Liver (tissue), 9 donors: ENCODE results near the gene GBP1. TPM values are rescaled to one million over a fixed set of nuclear protein-coding genes. Genes with fewer than 3 reads are reported as not detected.

ENCODE experiments used
- DNase-seq: peaks from one replicate; pipeline ENCODE4 v3.0.0-alpha.2; 2017; ENCODE audit warnings: low spot score
- H3K27ac ChIP-seq, 2 donors: one replicate each; pipeline ENCODE4 v1.7.0; 2013; ENCODE audit warnings: inconsistent platforms in 2 of 2, low read length in 2 of 2, control low read depth in 1 of 2, low read depth in 1 of 2, mild to moderate bottlenecking in 1 of 2
- H3K27me3 ChIP-seq, 4 donors: one replicate each; pipeline versions ENCODE4 v1.6.1 to v1.7.0; 2013; ENCODE audit warnings: low read length in 3 of 4, inconsistent platforms in 1 of 4, mild to moderate bottlenecking in 1 of 4, moderate library complexity in 1 of 4; ENCODE audit not compliant: control insufficient read depth in 4 of 4, insufficient read depth in 4 of 4
- H3K36me3 ChIP-seq, 4 donors: one replicate each; pipeline versions ENCODE4 v1.6.1 to v1.7.0; 2013; ENCODE audit warnings: low read length in 3 of 4, mild to moderate bottlenecking in 3 of 4, low read depth in 1 of 4, moderate library complexity in 1 of 4; ENCODE audit not compliant: control insufficient read depth in 4 of 4, insufficient read depth in 3 of 4
- H3K4me1 ChIP-seq, 4 donors: one replicate each; pipeline versions ENCODE4 v1.6.1 to v1.7.0; 2013; ENCODE audit warnings: low read length in 3 of 4, mild to moderate bottlenecking in 3 of 4, moderate library complexity in 1 of 4; ENCODE audit not compliant: control insufficient read depth in 4 of 4, insufficient read depth in 4 of 4
- H3K4me3 ChIP-seq, 3 donors: one replicate each; pipeline versions ENCODE4 v1.6.1 to v1.7.0; 2013; ENCODE audit warnings: low read length in 3 of 3, control low read depth in 1 of 3, low read depth in 1 of 3, mild to moderate bottlenecking in 1 of 3
- H3K9ac ChIP-seq, 2 donors: one replicate each; pipeline ENCODE4 v1.7.0; 2013; ENCODE audit warnings: low read length in 2 of 2, mild to moderate bottlenecking in 2 of 2, moderate library complexity in 2 of 2, control low read depth in 1 of 2, low read depth in 1 of 2
- H3K9me3 ChIP-seq, 4 donors: one replicate each; pipeline versions ENCODE4 v1.6.1 to v1.7.0; 2013; ENCODE audit warnings: low read length in 3 of 4; ENCODE audit not compliant: control insufficient read depth in 4 of 4
- FOXA1 ChIP-seq: IDR thresholded peaks from 2 replicates; pipeline ENCODE4 v1.6.1; 2016; ENCODE audit warnings: antibody characterized with exemption
- GABPA ChIP-seq, 2 donors: IDR thresholded peaks in 1 of 2; conservative IDR thresholded peaks in 1 of 2; 2 replicates each; pipeline ENCODE4 v1.6.1; 2016; ENCODE audit warnings: antibody characterized with exemption in 2 of 2, mild to moderate bottlenecking in 1 of 2, moderate library complexity in 1 of 2
- HNF4G ChIP-seq: IDR thresholded peaks from 2 replicates; pipeline ENCODE4 v1.6.1; 2016; ENCODE audit warnings: antibody characterized with exemption
- JUND ChIP-seq, 2 donors: IDR thresholded peaks; 2 replicates each; pipeline ENCODE4 v1.6.1; 2016; ENCODE audit warnings: antibody characterized with exemption in 2 of 2
- NR2F2 ChIP-seq: IDR thresholded peaks from 2 replicates; pipeline ENCODE4 v1.6.1; 2016; ENCODE audit warnings: antibody characterized with exemption
- RAD21 ChIP-seq, 2 donors: IDR thresholded peaks; 2 replicates each; pipeline ENCODE4 v1.6.1; 2016; ENCODE audit warnings: antibody characterized with exemption in 2 of 2, mild to moderate bottlenecking in 2 of 2
- RXRA ChIP-seq, 2 donors: IDR thresholded peaks; 2 replicates each; pipeline ENCODE4 v1.6.1; 2017 to 2018; ENCODE audit warnings: antibody characterized with exemption in 2 of 2, mild to moderate bottlenecking in 1 of 2
- TAF1 ChIP-seq: conservative IDR thresholded peaks from 2 replicates; pipeline ENCODE4 v1.6.1; 2016; ENCODE audit warnings: antibody characterized with exemption, mild to moderate bottlenecking
- WGBS: extraction: QIAGEN DNeasy Blood & Tissue Kit; methylation state at CpG from one replicate; pipeline ENCODE4 v1.1.7; 2013; 5-methylcytosine and 5-hydroxymethylcytosine counted together
- polyA plus RNA-seq, 2 donors: library from polyadenylated mRNA; stranded (reverse) in 1 of 2; unstranded in 1 of 2; fragments of 200-250 nt in 1 of 2; fragments of >200 nt in 1 of 2; fragmentation: Nextera tagmentation in 1 of 2; extraction: Ambion mirVana in 1 of 2; gene quantifications; one replicate each; pipeline versions ENCODE4 v1.2.1 to v1.2.3, GENCODE V29; 2013 to 2015
- total RNA-seq, 2 donors: library from RNA; depleted of rRNA; stranded (reverse); fragments of >200 nt; gene quantifications; one replicate each; pipeline ENCODE4 v1.2.3, GENCODE V29; 2014
- TF ChIP-seq, protein P1 (sequence below): IDR thresholded peaks from 2 replicates; pipeline ENCODE4 v1.6.1; 2016; ENCODE audit warnings: antibody characterized with exemption
- TF ChIP-seq, protein P2 (sequence below): IDR thresholded peaks from 2 replicates; pipeline ENCODE4 v1.6.1; 2016; ENCODE audit warnings: antibody characterized with exemption
- TF ChIP-seq, protein P3 (sequence below): IDR thresholded peaks from 2 replicates; pipeline ENCODE4 v1.6.1; 2016; ENCODE audit warnings: antibody characterized with exemption, mild to moderate bottlenecking
- TF ChIP-seq, protein P4 (sequence below): IDR thresholded peaks from 2 replicates; pipeline ENCODE4 v1.6.1; 2016; ENCODE audit warnings: antibody characterized with exemption
- TF ChIP-seq, protein P5 (sequence below): fragments of 150-350 bp; IDR thresholded peaks from 2 replicates; pipeline ENCODE4 v1.5.1; 2017; ENCODE audit warnings: improper control_type of control experiment, low read depth, low read length; ENCODE audit not compliant: missing input control
- donor health status: healthy.
- donor health status: healthy.
- donor health status: healthy.
- donor health status: healthy.
- donor health status: healthy.

Gene GBP1
- total and polyA plus RNA-seq, 4 donors = 9.1 to 72.6 (median 20.1) TPM

DNA sequence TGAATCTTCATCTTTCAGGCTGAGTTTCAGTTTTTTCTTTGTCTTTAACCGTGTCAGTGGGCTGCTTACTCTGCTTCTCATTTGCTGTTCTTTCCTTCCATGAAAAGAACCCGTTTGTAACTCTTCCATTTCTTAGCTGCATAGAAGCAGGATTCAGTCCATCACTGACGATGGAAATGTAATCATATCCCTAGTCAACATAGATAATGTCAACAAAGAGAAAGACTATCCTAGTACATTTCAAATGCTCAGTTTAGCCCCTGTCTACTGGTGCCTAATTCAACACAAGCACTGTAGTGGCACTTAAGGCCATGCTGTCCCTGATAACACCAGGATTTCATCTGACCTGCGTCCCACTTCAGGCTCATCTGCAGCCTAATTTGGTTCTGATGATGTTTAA is 376 bp downstream of the GBP1 start:
- DNase-seq = no peak
- H3K27ac ChIP-seq = peak overlapping the region; percentile 91 to 98
- peak overlapping the region; percentile 52 to 91 (median 75) for H3K4me3 ChIP-seq
- peak overlapping the region; percentile 93 to 100 for H3K9ac ChIP-seq
- H3K4me1 ChIP-seq = peaks cover 0 to 22% (median 5%) of the 10 kb centered on the region in 4 donors
- H3K9me3 ChIP-seq = no peaks in the 10 kb centered on the region
- no peaks in the 10 kb centered on the region for H3K27me3 ChIP-seq
- H3K36me3 ChIP-seq = peaks cover 0 to 15% (median 9%) of the 10 kb centered on the region in 4 donors
- TF ChIP-seq JUND (IDR thresholded peaks at IDR 0.05) (no peak), NR2F2 (no peak), HNF4G (no peak)
- TF ChIP-seq, protein P1, sequence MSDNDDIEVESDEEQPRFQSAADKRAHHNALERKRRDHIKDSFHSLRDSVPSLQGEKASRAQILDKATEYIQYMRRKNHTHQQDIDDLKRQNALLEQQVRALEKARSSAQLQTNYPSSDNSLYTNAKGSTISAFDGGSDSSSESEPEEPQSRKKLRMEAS = no peak
- 1% methylated on average over 4 of the region's 4 CpGs for WGBS

DNA sequence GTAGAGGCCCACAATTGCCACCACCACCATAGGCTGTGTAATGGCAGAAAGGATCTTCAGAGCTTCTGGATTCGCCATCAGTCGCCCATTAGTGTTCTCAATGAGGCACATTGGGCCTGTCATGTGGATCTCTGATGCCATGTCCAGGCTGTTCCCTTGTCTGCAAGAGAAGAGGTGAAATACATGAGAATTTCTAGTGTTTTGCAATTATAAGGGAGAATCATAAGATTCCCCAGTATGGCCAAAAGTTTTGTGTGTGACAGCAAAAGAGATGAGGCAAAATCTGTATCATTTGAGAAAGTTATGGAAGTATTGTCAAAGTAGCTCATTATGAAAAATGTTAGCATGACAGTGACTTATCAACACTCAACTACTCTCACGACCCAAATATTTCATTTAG is 1.9 kb downstream of the GBP1 start:
- TF ChIP-seq, protein P2, sequence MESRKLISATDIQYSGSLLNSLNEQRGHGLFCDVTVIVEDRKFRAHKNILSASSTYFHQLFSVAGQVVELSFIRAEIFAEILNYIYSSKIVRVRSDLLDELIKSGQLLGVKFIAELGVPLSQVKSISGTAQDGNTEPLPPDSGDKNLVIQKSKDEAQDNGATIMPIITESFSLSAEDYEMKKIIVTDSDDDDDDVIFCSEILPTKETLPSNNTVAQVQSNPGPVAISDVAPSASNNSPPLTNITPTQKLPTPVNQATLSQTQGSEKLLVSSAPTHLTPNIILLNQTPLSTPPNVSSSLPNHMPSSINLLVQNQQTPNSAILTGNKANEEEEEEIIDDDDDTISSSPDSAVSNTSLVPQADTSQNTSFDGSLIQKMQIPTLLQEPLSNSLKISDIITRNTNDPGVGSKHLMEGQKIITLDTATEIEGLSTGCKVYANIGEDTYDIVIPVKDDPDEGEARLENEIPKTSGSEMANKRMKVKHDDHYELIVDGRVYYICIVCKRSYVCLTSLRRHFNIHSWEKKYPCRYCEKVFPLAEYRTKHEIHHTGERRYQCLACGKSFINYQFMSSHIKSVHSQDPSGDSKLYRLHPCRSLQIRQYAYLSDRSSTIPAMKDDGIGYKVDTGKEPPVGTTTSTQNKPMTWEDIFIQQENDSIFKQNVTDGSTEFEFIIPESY = no peak
- TF ChIP-seq GABPA (IDR thresholded peaks at IDR 0.05 in 1 of 2, conservative IDR thresholded peaks at IDR 0.05 in 1 of 2) = no peak
- TF ChIP-seq, protein P3, sequence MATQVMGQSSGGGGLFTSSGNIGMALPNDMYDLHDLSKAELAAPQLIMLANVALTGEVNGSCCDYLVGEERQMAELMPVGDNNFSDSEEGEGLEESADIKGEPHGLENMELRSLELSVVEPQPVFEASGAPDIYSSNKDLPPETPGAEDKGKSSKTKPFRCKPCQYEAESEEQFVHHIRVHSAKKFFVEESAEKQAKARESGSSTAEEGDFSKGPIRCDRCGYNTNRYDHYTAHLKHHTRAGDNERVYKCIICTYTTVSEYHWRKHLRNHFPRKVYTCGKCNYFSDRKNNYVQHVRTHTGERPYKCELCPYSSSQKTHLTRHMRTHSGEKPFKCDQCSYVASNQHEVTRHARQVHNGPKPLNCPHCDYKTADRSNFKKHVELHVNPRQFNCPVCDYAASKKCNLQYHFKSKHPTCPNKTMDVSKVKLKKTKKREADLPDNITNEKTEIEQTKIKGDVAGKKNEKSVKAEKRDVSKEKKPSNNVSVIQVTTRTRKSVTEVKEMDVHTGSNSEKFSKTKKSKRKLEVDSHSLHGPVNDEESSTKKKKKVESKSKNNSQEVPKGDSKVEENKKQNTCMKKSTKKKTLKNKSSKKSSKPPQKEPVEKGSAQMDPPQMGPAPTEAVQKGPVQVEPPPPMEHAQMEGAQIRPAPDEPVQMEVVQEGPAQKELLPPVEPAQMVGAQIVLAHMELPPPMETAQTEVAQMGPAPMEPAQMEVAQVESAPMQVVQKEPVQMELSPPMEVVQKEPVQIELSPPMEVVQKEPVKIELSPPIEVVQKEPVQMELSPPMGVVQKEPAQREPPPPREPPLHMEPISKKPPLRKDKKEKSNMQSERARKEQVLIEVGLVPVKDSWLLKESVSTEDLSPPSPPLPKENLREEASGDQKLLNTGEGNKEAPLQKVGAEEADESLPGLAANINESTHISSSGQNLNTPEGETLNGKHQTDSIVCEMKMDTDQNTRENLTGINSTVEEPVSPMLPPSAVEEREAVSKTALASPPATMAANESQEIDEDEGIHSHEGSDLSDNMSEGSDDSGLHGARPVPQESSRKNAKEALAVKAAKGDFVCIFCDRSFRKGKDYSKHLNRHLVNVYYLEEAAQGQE = no peak
- no peak for TF ChIP-seq RXRA (IDR thresholded peaks at IDR 0.05)
- TF ChIP-seq, protein P4, sequence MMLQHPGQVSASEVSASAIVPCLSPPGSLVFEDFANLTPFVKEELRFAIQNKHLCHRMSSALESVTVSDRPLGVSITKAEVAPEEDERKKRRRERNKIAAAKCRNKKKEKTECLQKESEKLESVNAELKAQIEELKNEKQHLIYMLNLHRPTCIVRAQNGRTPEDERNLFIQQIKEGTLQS = no peak
- no peak for TF ChIP-seq TAF1
- no peak for TF ChIP-seq FOXA1

DNA sequence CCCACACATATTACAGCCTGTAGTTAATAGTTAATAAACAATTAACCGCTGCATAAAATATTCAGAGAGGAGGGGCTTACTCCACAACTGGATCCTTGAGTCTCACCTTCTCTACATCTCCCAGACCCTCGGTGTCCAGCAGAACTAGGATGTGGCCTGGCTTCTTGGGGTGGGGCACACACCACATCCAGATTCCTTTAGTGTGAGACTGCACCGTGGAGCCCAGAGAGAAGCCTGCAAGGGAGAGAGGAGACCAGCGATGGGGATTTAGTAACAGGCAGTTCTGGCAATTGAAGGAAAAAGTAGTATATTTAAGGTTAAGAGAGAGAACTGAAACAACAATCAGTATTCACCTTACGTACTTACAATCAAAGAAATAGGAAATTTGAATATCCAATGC is 4.9 kb downstream of the GBP1 start:
- no peak for DNase-seq
- Histone ChIP-seq H3K4me3 (no peak overlapping the region), H3K27ac (no peak overlapping the region), H3K36me3 (peaks cover 0 to 57% (median 51%) of the 10 kb centered on the region in 4 donors), H3K9ac (no peak overlapping the region), H3K27me3 (no peaks in the 10 kb centered on the region), H3K9me3 (no peaks in the 10 kb centered on the region), H3K4me1 (peaks cover 0 to 10% (median 5%) of the 10 kb centered on the region in 4 donors)
- TF ChIP-seq HNF4G = no peak
- no peak for TF ChIP-seq TAF1
- TF ChIP-seq, protein P1 = no peak
- TF ChIP-seq FOXA1 = no peak
- TF ChIP-seq JUND (IDR thresholded peaks at IDR 0.05) = no peak
- no peak for TF ChIP-seq GABPA (IDR thresholded peaks at IDR 0.05 in 1 of 2, conservative IDR thresholded peaks at IDR 0.05 in 1 of 2)
- no peak for TF ChIP-seq RAD21 (IDR thresholded peaks at IDR 0.05)
- TF ChIP-seq, protein P4 = no peak
- TF ChIP-seq, protein P5, sequence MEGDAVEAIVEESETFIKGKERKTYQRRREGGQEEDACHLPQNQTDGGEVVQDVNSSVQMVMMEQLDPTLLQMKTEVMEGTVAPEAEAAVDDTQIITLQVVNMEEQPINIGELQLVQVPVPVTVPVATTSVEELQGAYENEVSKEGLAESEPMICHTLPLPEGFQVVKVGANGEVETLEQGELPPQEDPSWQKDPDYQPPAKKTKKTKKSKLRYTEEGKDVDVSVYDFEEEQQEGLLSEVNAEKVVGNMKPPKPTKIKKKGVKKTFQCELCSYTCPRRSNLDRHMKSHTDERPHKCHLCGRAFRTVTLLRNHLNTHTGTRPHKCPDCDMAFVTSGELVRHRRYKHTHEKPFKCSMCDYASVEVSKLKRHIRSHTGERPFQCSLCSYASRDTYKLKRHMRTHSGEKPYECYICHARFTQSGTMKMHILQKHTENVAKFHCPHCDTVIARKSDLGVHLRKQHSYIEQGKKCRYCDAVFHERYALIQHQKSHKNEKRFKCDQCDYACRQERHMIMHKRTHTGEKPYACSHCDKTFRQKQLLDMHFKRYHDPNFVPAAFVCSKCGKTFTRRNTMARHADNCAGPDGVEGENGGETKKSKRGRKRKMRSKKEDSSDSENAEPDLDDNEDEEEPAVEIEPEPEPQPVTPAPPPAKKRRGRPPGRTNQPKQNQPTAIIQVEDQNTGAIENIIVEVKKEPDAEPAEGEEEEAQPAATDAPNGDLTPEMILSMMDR = no peak
- 84% methylated on average over 5 of the region's 5 CpGs for WGBS

More for the DNA sequence above, 1.9 kb downstream of the GBP1 start:
- peaks cover 0 to 14% (median 5%) of the 10 kb centered on the region in 4 donors for H3K4me1 ChIP-seq
- peaks cover 0 to 28% (median 23%) of the 10 kb centered on the region in 4 donors for H3K36me3 ChIP-seq
- 92% methylated on average over 3 of the region's 3 CpGs for WGBS
- no peaks in the 10 kb centered on the region for H3K9me3 ChIP-seq
- H3K9ac ChIP-seq = no peak overlapping the region
- no peak for DNase-seq
- H3K4me3 ChIP-seq = peak overlapping the region in 1 of 3 donors; percentile 5
- H3K27ac ChIP-seq = no peak overlapping the region
- no peaks in the 10 kb centered on the region for H3K27me3 ChIP-seq
